Endothelial cell of umbilical vein (primary cell): Measurements from ENCODE around the gene CLIP1. TPM values are rescaled to one million over a fixed set of nuclear protein-coding genes. Genes with fewer than 3 reads are reported as not detected.
"Not testable (repeated sequence)": the region's sequence is repeated elsewhere in the genome, so short reads cannot be mapped to it uniquely, and the experiment has no call there.

Source experiments
- BruUV-seq: library from RNA; stranded (reverse); fragments of 400-500 nt; replicated peaks from 2 replicates; lab custom pipeline; 2021; lab: Mats Ljungman, UMichigan
- CTCF ChIA-PET: fragments of 300-600, 350-600 bp; sonication (Branson Sonifier 250); formaldehyde crosslinking; loops from one replicate; lab custom pipeline; 2021; ENCODE audit warnings: antibody characterized with exemption, inconsistent platforms; lab: Charles Lee
- POLR2A ChIA-PET: fragments of 300-600, 350-600 bp; sonication (Branson Sonifier 250); formaldehyde crosslinking; loops from one replicate; lab custom pipeline; 2021; ENCODE audit warnings: antibody characterized with exemption, inconsistent platforms; lab: Charles Lee
- DNase-seq: peaks from one replicate; pipeline ENCODE4 v3.0.0-alpha.2; 2011; ENCODE audit warnings: low read depth, low spot score
- FAIRE-seq: peaks from 2 replicates; lab custom pipeline; 2011; peaks lifted over from hg19 to GRCh38; lab: Jason Lieb, UNC
- H2AFZ ChIP-seq: 2 replicates; pipeline ENCODE4 v1.6.0; 2012; ENCODE audit warnings: low read depth, low read length, control low read depth, inconsistent platforms
- H3K27ac ChIP-seq: 2 replicates; pipeline ENCODE4 v1.5.1; 2011; ENCODE audit warnings: low read depth, mild to moderate bottlenecking, control low read depth, low read length, moderate library complexity; ENCODE audit not compliant: insufficient read depth
- H3K27me3 ChIP-seq, 2 experiments: 2 replicates each; pipeline versions ENCODE4 v1.6.0 to v1.6.1; 2011; ENCODE audit warnings: low read length in 2 of 2, mixed read lengths in 1 of 2; ENCODE audit not compliant: control insufficient read depth in 2 of 2, insufficient read depth in 2 of 2
- H3K36me3 ChIP-seq, 2 experiments: 2 replicates in 1 of 2; 3 replicates in 1 of 2; pipeline ENCODE4 v1.5.1; 2011; ENCODE audit warnings: low read length in 2 of 2, mild to moderate bottlenecking in 1 of 2, moderate library complexity in 1 of 2; ENCODE audit not compliant: control insufficient read depth in 2 of 2, insufficient read depth in 2 of 2; ENCODE audit errors: extremely low read depth in 1 of 2
- H3K4me1 ChIP-seq: 3 replicates; pipeline ENCODE4 v1.5.1; 2011; ENCODE audit warnings: mild to moderate bottlenecking, low read length; ENCODE audit not compliant: control insufficient read depth, insufficient read depth; ENCODE audit errors: extremely low read depth
- H3K4me2 ChIP-seq: 2 replicates; pipeline ENCODE4 v1.6.1; 2011; ENCODE audit warnings: low read length, control low read depth, mixed read lengths; ENCODE audit not compliant: insufficient read depth
- H3K4me3 ChIP-seq, 3 experiments: fragments of 200-600 bp in 1 of 3; sonication (generic), shearing (Covaris generic) in 1 of 3; replicated peaks in 1 of 3; 2 replicates each; pipeline ENCODE4 v1.5.1; 2011 to 2016; ENCODE audit warnings: control low read depth in 3 of 3, low read length in 3 of 3, mild to moderate bottlenecking in 2 of 3, inconsistent platforms in 1 of 3, low read depth in 1 of 3, moderate library complexity in 1 of 3; ENCODE audit not compliant: insufficient read depth in 1 of 3
- H3K79me2 ChIP-seq: 2 replicates; pipeline ENCODE4 v1.6.0; 2012; ENCODE audit warnings: low read length, inconsistent platforms; ENCODE audit not compliant: control insufficient read depth, insufficient read depth
- H3K9ac ChIP-seq: replicated peaks from 2 replicates; pipeline ENCODE3; 2011; ENCODE audit warnings: low read length, control low read depth; ENCODE audit not compliant: insufficient read depth; ENCODE audit errors: extremely low read depth
- H3K9me1 ChIP-seq: replicated peaks from 3 replicates; pipeline ENCODE4 v1.6.0; 2011; ENCODE audit warnings: mild to moderate bottlenecking, low read length; ENCODE audit not compliant: control insufficient read depth, insufficient read depth; ENCODE audit errors: extremely low read depth
- H3K9me3 ChIP-seq: replicated peaks from 2 replicates; pipeline ENCODE4 v1.5.1; 2012; ENCODE audit warnings: low read length, inconsistent platforms; ENCODE audit not compliant: control insufficient read depth, insufficient read depth
- H4K20me1 ChIP-seq: replicated peaks from 2 replicates; pipeline ENCODE3; 2011; ENCODE audit warnings: mild to moderate bottlenecking, low read length; ENCODE audit not compliant: control insufficient read depth, insufficient read depth; ENCODE audit errors: extremely low read depth
- EZH2 ChIP-seq: IDR thresholded peaks from 2 replicates; pipeline ENCODE4 v1.6.1; 2012; ENCODE audit warnings: borderline replicate concordance, low read depth, mild to moderate bottlenecking, moderate library complexity, low read length, inconsistent platforms; ENCODE audit not compliant: severe bottlenecking
- FOS ChIP-seq: IDR thresholded peaks from 2 replicates; pipeline ENCODE4 v1.6.1; 2011; ENCODE audit warnings: mild to moderate bottlenecking, low read length, moderate library complexity, borderline replicate concordance; ENCODE audit not compliant: insufficient read depth
- dilution Hi-C: fragments of 300-500 bp; cut with MboI; formaldehyde crosslinking; loops from one replicate; pipeline ENCODE4 v1.15.0; 2019; ENCODE audit warnings: low sequenced_read_pairs; ENCODE audit not compliant: extremely low pct_ligation_motif_present
- intact Hi-C: fragments of 100-400 bp; cut with micrococcal nuclease; formaldehyde crosslinking; loops from one replicate; pipeline ENCODE4 v1.10.0; 2022
- polyA plus RNA-seq, 4 experiments: library from polyadenylated mRNA; depleted of rRNA in 3 of 4; stranded (reverse) in 3 of 4; unstranded in 1 of 4; fragments of >200 nt; gene quantifications; 2 replicates each; pipeline versions ENCODE4 v1.2.1 to v1.2.3, GENCODE V29; 2011 to 2012; ENCODE audit warnings: missing spikeins in 1 of 4
- total RNA-seq: library from RNA; stranded (reverse); gene quantifications from 2 replicates; pipeline ENCODE4 v1.2.3, GENCODE V29; 2021
- TF ChIP-seq, protein P1 (sequence below), 2 donors: IDR thresholded peaks; 1 replicate in 1 of 2; 2 replicates in 1 of 2; pipeline ENCODE4 v1.5.1; 2011; ENCODE audit warnings: low read length in 2 of 2, mild to moderate bottlenecking in 2 of 2, moderate library complexity in 2 of 2, control low read depth in 1 of 2, inconsistent platforms in 1 of 2, low read depth in 1 of 2; ENCODE audit not compliant: insufficient read depth in 1 of 2; ENCODE audit errors: extremely low read depth in 1 of 2

CLIP1 gene
- total and polyA plus RNA-seq, 2 donors (not counting 3 experiments of a cell fraction or from before 2014, with no cell fraction given) = 56.5 to 84.3 TPM

DNA sequence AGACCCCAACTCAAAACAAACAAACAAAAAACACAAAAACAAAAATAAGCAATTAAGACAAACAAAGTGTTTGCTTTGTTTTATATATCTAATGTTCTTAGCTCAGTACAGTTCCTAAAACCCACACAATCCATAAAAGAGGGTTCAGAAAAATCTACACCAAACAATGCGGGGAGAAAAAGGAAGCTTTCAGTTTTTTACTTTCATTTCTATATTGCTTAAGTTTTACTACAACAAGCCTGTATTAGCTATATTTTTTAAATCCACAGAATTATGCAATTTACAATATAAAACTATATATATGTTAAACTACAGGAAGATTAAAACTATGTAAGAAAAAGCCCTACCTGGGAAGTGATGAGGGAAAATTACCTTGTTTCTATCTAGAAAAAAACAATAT is 41.4 kb downstream of the CLIP1 start:
- DNase-seq = no peak
- BruUV-seq = no TSS peak
- Histone ChIP-seq H3K36me3 (peaks cover 8 to 11% of the 10 kb centered on the region in 2 experiments), H3K27me3 (no peaks in the 10 kb centered on the region), H3K9me3 (no peaks in the 10 kb centered on the region), H3K9ac (no peak overlapping the region), H3K9me1 (no peaks in the 10 kb centered on the region), H4K20me1 (peaks cover 3% of the 10 kb centered on the region), H3K79me2 (peaks cover 15% of the 10 kb centered on the region), H3K4me1 (no peaks in the 10 kb centered on the region), H3K27ac (no peak overlapping the region), H2AFZ (no peak overlapping the region), H3K4me3 (no peak overlapping the region), H3K4me2 (no peak overlapping the region)
- TF ChIP-seq FOS (no peak), EZH2 (no peak)
- TF ChIP-seq, protein P1, sequence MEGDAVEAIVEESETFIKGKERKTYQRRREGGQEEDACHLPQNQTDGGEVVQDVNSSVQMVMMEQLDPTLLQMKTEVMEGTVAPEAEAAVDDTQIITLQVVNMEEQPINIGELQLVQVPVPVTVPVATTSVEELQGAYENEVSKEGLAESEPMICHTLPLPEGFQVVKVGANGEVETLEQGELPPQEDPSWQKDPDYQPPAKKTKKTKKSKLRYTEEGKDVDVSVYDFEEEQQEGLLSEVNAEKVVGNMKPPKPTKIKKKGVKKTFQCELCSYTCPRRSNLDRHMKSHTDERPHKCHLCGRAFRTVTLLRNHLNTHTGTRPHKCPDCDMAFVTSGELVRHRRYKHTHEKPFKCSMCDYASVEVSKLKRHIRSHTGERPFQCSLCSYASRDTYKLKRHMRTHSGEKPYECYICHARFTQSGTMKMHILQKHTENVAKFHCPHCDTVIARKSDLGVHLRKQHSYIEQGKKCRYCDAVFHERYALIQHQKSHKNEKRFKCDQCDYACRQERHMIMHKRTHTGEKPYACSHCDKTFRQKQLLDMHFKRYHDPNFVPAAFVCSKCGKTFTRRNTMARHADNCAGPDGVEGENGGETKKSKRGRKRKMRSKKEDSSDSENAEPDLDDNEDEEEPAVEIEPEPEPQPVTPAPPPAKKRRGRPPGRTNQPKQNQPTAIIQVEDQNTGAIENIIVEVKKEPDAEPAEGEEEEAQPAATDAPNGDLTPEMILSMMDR (IDR thresholded peaks at IDR 0.05; ENCODE audit: extremely low read depth in 1 of 2, insufficient read depth in 1 of 2, low read depth in 1 of 2, low read length in 2 of 2) = no peak
- ChIA-PET CTCF (interaction anchor here (1.3 to 1.5 kb wide), 2 partner anchors 91 to 92 kb away, joined by 4 to 5 read pairs; no protein-coding TSS in a partner anchor), POLR2A (interaction anchor here (0.7 kb wide), 1 partner anchor 33 kb away, joined by 3 read pairs; no protein-coding TSS in a partner anchor)
- dilution Hi-C loops = no loop called here
- FAIRE-seq = no peak
- intact Hi-C loops = no loop called here

DNA sequence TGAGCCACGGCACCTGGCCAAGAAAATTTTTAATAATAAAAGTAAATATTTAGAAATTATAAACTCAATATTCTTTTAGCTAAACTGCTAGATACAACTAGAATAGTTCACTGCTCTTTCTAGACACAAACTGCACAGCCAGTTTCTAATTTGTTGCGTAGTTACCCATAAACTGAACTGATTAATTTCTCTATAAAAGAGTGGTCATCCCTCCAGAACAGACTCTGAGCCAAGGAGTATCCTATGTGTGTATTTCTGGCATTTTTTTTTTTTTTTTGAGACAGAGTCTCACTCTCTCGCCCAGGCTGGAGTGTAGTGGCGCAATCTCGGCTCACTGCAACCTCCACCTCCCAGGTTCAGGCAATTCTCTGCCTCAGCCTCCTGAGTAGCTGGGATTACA is 45.7 kb downstream of the CLIP1 start:
- H4K20me1 ChIP-seq, H3K9me1 ChIP-seq, H3K9ac ChIP-seq, H2AFZ ChIP-seq, DNase-seq, H3K27me3 ChIP-seq, H3K4me3 ChIP-seq, H3K4me1 ChIP-seq, FAIRE-seq, dilution Hi-C loops, H3K9me3 ChIP-seq, H3K27ac ChIP-seq, intact Hi-C loops, H3K79me2 ChIP-seq, BruUV-seq, H3K4me2 ChIP-seq, POLR2A ChIA-PET: not testable (repeated sequence)
- CTCF ChIA-PET = interaction anchor here (1.6 to 3.9 kb wide), 2 partner anchors 23 to 95 kb away, joined by 4 to 16 read pairs; no protein-coding TSS in a partner anchor
- H3K36me3 ChIP-seq = peaks cover 9 to 11% of the 10 kb centered on the region in 2 experiments
